HL-60 (cell line): ENCODE data around the gene OSM.
"Not testable (repeated sequence)": the region's sequence is repeated elsewhere in the genome, so short reads cannot be mapped to it uniquely, and the experiment has no call there.

ENCODE experiments used
- DNase-seq, 2 experiments: peaks; one replicate each; pipeline ENCODE4 v3.0.0-alpha.2; 2010 to 2020; ENCODE audit warnings: low read depth in 1 of 2, low spot score in 1 of 2
- H3K27ac ChIP-seq: fragments of 250-450 bp; sonication (Bioruptor Pico); replicated peaks from 2 replicates; pipeline ENCODE4 v1.5.1; 2020; ENCODE audit warnings: mild to moderate bottlenecking, moderate library complexity
- H3K27me3 ChIP-seq: fragments of 250-450 bp; sonication (Bioruptor Pico); 2 replicates; pipeline ENCODE4 v1.5.1; 2021; ENCODE audit warnings: mild to moderate bottlenecking, moderate library complexity; ENCODE audit not compliant: insufficient read depth, poor library complexity, severe bottlenecking
- H3K4me3 ChIP-seq: replicated peaks from 2 replicates; pipeline ENCODE4 v1.5.1; 2011; ENCODE audit warnings: mild to moderate bottlenecking, control low read depth, low read length; ENCODE audit not compliant: insufficient read depth
- GABPA ChIP-seq: IDR thresholded peaks from 2 replicates; pipeline ENCODE4 v1.6.1; 2012; ENCODE audit warnings: low read depth
- POLR2AphosphoS5 ChIP-seq: IDR thresholded peaks from 2 replicates; pipeline ENCODE4 v1.6.1; 2012; ENCODE audit warnings: low read depth
- REST ChIP-seq: IDR thresholded peaks from 2 replicates; pipeline ENCODE4 v1.6.1; 2012; ENCODE audit warnings: low read depth; ENCODE audit not compliant: insufficient replicate concordance
- SPI1 ChIP-seq: IDR thresholded peaks from 2 replicates; pipeline ENCODE4 v1.6.1; 2012; ENCODE audit warnings: low read depth, mild to moderate bottlenecking, borderline replicate concordance
- TF ChIP-seq, protein P1 (sequence below): IDR thresholded peaks from one replicate; pipeline ENCODE4 v1.5.1; 2011; ENCODE audit warnings: low read length, control low read depth, inconsistent platforms; ENCODE audit not compliant: insufficient read depth

Gene OSM

DNA sequence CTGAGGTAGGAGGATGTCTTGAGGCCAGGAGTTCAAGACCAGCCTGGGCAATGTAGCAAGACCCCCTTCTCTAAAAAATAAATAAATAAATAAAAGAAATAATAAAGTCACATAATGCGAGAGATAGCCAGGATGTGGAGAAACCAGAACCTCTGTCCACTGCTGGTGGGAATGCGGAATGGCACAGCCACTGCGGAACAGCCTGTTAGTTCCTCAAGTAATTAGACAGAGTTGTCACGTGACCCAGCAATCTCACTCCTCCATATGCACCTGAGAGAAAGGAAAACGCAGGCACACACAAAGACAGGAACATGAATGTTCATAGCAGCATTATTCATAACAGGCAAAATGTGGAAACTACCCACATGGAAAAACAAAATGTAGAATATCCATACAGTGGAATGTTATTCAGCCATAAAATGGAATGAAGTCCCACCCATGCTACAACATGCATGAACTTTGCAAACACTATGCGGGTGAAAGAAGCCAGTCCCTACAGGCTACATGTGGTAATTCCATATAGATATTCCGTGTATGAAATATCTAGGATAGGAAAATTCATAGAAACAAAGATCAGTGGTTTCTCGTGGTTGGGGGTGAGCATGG is 47.5 kb downstream of the OSM start:
- DNase-seq, result no peak
- TF ChIP-seq REST (no peak), POLR2AphosphoS5 (no peak), SPI1 (no peak), GABPA (no peak)
- TF ChIP-seq, protein P1, sequence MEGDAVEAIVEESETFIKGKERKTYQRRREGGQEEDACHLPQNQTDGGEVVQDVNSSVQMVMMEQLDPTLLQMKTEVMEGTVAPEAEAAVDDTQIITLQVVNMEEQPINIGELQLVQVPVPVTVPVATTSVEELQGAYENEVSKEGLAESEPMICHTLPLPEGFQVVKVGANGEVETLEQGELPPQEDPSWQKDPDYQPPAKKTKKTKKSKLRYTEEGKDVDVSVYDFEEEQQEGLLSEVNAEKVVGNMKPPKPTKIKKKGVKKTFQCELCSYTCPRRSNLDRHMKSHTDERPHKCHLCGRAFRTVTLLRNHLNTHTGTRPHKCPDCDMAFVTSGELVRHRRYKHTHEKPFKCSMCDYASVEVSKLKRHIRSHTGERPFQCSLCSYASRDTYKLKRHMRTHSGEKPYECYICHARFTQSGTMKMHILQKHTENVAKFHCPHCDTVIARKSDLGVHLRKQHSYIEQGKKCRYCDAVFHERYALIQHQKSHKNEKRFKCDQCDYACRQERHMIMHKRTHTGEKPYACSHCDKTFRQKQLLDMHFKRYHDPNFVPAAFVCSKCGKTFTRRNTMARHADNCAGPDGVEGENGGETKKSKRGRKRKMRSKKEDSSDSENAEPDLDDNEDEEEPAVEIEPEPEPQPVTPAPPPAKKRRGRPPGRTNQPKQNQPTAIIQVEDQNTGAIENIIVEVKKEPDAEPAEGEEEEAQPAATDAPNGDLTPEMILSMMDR, result no peak

GRCh38 chr22:30217698-30218560 is 48.7 kb downstream of the OSM start:
- no peak for DNase-seq
- peaks cover 4% of the 10 kb centered on the region for H3K27me3 ChIP-seq
- H3K4me3 ChIP-seq, result no peak overlapping the region
- TF ChIP-seq SPI1 (no peak), GABPA (no peak), POLR2AphosphoS5 (no peak), REST (no peak)
- TF ChIP-seq, protein P1, result no peak
- H3K27ac ChIP-seq, result no peak overlapping the region

More for the DNA sequence above, 47.5 kb downstream of the OSM start:
- Histone ChIP-seq H3K4me3 (no peak overlapping the region), H3K27ac (no peak overlapping the region), H3K27me3 (peaks cover 4% of the 10 kb centered on the region)

GRCh38 chr22:30216710-30217109 is 49.9 kb downstream of the OSM start:
- DNase-seq, result no peak
- TF ChIP-seq POLR2AphosphoS5 (no peak), REST (no peak), SPI1 (no peak), GABPA (no peak)
- TF ChIP-seq, protein P1, result no peak
- no peak overlapping the region for H3K27ac ChIP-seq
- H3K27me3 ChIP-seq, result no peaks in the 10 kb centered on the region
- H3K4me3 ChIP-seq, result no peak overlapping the region

GRCh38 chr22:30216272-30216671 is 50.4 kb downstream of the OSM start:
- H3K27ac ChIP-seq, H3K27me3 ChIP-seq, DNase-seq, H3K4me3 ChIP-seq: not testable (repeated sequence)
